LNCAP (cell line): ENCODE data around the gene KMO.
A peak's percentile ranks its signal among the peaks of the same experiment; 100 is the strongest.

Source experiments
- CTCF ChIP-seq: fragments of 450-650 bp; IDR thresholded peaks from 2 replicates; pipeline ENCODE4 v1.5.1; 2017; ENCODE audit warnings: mild to moderate bottlenecking

KMO gene

GRCh38 chr1:241527146-241527545 lies 5.0 kb upstream of the KMO start:
- no peak for TF ChIP-seq CTCF

GRCh38 chr1:241531195-241532161 lies 700 bp upstream of the KMO start:
- peak; percentile 70 for TF ChIP-seq CTCF

GRCh38 chr1:241532864-241533263 lies 686 bp downstream of the KMO start:
- no peak for TF ChIP-seq CTCF

GRCh38 chr1:241533326-241534115 lies 1.3 kb downstream of the KMO start:
- no peak for TF ChIP-seq CTCF

GRCh38 chr1:241536304-241536703 lies 4.1 kb downstream of the KMO start:
- TF ChIP-seq CTCF: no peak

GRCh38 chr1:241536969-241537368 lies 4.8 kb downstream of the KMO start:
- no peak for TF ChIP-seq CTCF

GRCh38 chr1:241542199-241542907 lies 10.2 kb downstream of the KMO start:
- no peak for TF ChIP-seq CTCF
